ENCODE measurements around the gene KAZN. TPM values are rescaled to one million over a fixed set of nuclear protein-coding genes. Genes with fewer than 3 reads are reported as not detected.

The KAZN gene
- total and polyA plus RNA-seq, 3 donors from 2014 or later: 12.1 to 14.6 (median 13.8) TPM

DNA sequence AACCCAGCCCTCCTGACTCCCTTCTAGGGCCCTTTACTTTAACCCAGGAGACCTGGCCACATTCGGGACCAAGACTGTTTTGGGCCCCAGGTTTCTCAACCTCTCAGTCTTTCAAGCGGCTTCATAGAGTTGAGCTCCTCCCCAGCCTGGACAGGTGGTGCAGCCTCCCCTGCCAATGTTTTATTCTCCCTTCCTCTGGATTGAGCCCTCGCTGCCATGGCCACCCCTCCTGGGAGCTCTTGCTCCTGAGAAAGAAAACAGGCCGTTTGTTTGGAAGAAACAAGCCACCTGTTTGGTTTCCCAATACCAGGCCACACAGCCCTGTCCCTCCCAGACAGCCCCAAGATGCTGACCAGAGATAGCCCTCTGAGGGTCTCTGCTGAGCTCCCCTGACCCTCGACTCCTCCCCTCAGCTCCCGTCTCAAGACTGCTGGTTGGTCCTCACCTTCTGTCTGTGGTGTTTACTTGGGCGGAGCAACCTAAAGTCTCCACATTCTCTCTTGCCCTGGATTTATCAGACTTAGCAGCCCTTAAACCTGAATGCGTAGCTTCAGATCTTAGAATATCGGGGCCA is 558.4 kb downstream of the KAZN start:
- 84 to 86% methylated on average over 9 of the region's 9 CpGs for WGBS, 2 donors
- intact Hi-C loops (cut with DNase I; ENCODE audit: low total_unique reads): loop anchor here (10.0 kb wide), 1 partner anchor 118 kb away; no protein-coding TSS in a partner anchor
- no peaks in the 10 kb centered on the region for H3K36me3 ChIP-seq (ENCODE audit: low read depth, missing control alignments)
- H3K9me3 ChIP-seq: no peaks in the 10 kb centered on the region
- TF ChIP-seq, protein P1, sequence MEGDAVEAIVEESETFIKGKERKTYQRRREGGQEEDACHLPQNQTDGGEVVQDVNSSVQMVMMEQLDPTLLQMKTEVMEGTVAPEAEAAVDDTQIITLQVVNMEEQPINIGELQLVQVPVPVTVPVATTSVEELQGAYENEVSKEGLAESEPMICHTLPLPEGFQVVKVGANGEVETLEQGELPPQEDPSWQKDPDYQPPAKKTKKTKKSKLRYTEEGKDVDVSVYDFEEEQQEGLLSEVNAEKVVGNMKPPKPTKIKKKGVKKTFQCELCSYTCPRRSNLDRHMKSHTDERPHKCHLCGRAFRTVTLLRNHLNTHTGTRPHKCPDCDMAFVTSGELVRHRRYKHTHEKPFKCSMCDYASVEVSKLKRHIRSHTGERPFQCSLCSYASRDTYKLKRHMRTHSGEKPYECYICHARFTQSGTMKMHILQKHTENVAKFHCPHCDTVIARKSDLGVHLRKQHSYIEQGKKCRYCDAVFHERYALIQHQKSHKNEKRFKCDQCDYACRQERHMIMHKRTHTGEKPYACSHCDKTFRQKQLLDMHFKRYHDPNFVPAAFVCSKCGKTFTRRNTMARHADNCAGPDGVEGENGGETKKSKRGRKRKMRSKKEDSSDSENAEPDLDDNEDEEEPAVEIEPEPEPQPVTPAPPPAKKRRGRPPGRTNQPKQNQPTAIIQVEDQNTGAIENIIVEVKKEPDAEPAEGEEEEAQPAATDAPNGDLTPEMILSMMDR (IDR thresholded peaks at IDR 0.05): no peak
- no peak for TF ChIP-seq POLR2A (IDR thresholded peaks at IDR 0.05)
- no peak overlapping the region for H3K4me3 ChIP-seq
- no peak overlapping the region for H3K27ac ChIP-seq
- H3K4me1 ChIP-seq: peaks cover 14% of the 10 kb centered on the region
- H3K27me3 ChIP-seq: no peaks in the 10 kb centered on the region
- no peak for DNase-seq

DNA sequence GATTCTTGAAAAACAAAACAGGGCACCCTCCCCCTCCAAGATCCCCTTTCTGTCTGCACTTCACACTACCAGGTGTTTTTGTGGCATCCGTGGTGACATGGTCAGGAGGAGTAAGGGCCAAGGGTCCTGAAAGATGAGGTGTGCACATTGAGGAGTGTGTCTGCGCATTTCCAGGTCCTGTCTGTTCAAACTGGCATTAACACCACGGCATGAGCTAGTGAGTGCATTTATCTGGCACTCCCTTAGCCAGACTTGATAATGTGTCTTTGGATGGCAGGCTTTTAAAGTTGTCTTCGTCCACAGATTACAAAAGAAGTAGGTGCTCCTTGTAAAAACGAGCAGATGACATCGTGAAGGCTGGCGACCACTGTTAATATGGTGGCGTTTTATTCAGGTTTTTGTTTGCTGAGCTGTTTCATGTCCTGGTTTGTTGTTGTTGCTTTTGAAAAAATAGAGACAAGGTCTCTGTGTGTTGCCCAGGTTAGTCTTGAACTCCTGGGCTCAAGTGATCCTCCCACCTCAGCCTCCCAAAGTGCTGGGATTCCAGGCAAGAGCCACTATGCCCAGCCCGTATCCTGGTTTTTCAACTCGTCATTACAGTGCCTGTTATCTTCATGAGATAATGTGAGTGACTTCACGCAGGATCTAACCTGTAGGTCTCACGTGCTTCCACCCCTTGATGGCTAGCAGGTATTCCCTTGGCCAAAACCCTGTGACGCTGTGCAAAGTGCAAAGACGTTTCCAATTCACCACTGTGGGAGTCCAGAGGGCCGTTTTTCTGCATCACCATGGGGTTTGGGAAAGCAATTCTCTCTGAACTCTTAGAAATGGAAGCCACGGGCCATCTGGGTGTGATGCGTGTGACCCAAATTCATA is 559.3 kb downstream of the KAZN start:
- Histone ChIP-seq H3K27me3 (no peaks in the 10 kb centered on the region), H3K36me3 (ENCODE audit: low read depth, missing control alignments) (no peaks in the 10 kb centered on the region), H3K4me1 (peaks cover 14% of the 10 kb centered on the region), H3K4me3 (no peak overlapping the region), H3K27ac (no peak overlapping the region), H3K9me3 (no peaks in the 10 kb centered on the region)
- 88 to 90% methylated on average over 17 of the region's 17 CpGs for WGBS, 2 donors
- intact Hi-C loops (cut with DNase I; ENCODE audit: low total_unique reads): loop anchor here (10.0 kb wide), 1 partner anchor 117 kb away; no protein-coding TSS in a partner anchor
- no peak for DNase-seq
- no peak for TF ChIP-seq POLR2A (IDR thresholded peaks at IDR 0.05)
- TF ChIP-seq, protein P1 (IDR thresholded peaks at IDR 0.05): no peak

DNA sequence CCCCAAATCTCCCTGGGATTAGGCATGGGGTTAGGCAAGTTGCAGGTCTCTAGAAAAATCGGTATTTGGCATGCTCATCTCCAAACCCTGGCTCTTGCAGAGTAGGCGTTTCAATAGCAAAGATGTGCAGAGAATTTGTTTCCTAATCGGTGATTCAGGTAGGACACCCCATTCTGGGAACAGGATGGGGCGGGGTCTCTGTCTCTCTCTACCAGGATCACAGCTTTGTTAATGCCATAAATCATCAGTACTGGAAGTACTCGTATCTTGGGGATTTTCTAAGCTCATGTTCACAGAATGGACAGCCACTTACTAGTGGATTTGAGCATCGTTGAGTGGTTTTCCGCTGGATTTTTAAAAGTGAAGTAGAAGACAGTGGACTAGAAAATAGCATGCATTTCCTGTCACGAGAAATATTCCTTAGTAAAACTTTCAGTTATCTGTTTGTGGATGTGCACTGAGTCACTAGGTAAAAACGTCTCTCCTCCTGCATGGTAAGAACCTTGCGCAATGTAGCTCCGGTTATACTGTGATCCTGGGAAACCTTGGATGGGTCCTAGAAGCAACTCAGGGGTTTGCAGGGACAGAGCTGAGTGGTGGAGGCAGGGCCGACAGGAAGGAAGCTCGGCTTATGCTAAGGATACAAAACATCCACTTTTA is 560.2 kb downstream of the KAZN start:
- 76% methylated on average over 13 of the region's 13 CpGs for WGBS, 2 donors
- no peaks in the 10 kb centered on the region for H3K27me3 ChIP-seq
- peaks cover 14% of the 10 kb centered on the region for H3K4me1 ChIP-seq
- intact Hi-C loops (cut with DNase I; ENCODE audit: low total_unique reads): loop anchor here (10.0 kb wide), 1 partner anchor 116 kb away; no protein-coding TSS in a partner anchor
- TF ChIP-seq POLR2A (IDR thresholded peaks at IDR 0.05): no peak
- TF ChIP-seq, protein P1 (IDR thresholded peaks at IDR 0.05): no peak
- H3K36me3 ChIP-seq (ENCODE audit: low read depth, missing control alignments): no peaks in the 10 kb centered on the region
- H3K27ac ChIP-seq: no peak overlapping the region
- no peak for DNase-seq
- no peak overlapping the region for H3K4me3 ChIP-seq
- H3K9me3 ChIP-seq: no peaks in the 10 kb centered on the region

DNA sequence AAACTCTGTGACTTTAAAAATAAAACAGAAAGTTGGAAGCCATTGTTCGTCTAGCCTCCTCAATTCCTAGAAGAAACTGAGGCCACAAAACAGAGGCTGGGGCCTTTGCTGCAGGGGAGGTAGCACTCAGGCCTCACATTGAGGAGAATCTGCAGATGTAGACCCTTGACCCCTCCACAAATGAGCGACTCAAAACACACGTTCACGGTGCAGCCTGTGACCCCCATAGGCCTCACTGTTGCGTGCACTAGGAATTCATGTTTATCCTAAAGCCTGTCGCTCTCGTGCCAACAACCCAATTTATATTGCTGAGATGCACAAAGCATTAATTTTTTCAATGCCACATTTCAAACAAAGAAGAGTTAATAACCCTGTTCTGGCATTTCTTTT is 560.7 kb downstream of the KAZN start:
- no peaks in the 10 kb centered on the region for H3K36me3 ChIP-seq (ENCODE audit: low read depth, missing control alignments)
- TF ChIP-seq, protein P1 (IDR thresholded peaks at IDR 0.05): no peak
- no peak for TF ChIP-seq POLR2A (IDR thresholded peaks at IDR 0.05)
- no peak overlapping the region for H3K4me3 ChIP-seq
- H3K27ac ChIP-seq: no peak overlapping the region
- intact Hi-C loops (cut with DNase I; ENCODE audit: low total_unique reads): loop anchor here (10.0 kb wide), 1 partner anchor 116 kb away; no protein-coding TSS in a partner anchor
- no peaks in the 10 kb centered on the region for H3K27me3 ChIP-seq
- 60 to 61% methylated on average over 7 of the region's 7 CpGs for WGBS, 2 donors
- no peaks in the 10 kb centered on the region for H3K9me3 ChIP-seq
- H3K4me1 ChIP-seq: peaks cover 14% of the 10 kb centered on the region
- DNase-seq: no peak

Data from testis (tissue), 3 donors.